ENCODE data around the gene C10orf143. TPM values are rescaled to one million over a fixed set of nuclear protein-coding genes. Genes with fewer than 3 reads are reported as not detected.

Gene C10orf143
- total and polyA plus RNA-seq, 8 donors: 0.29 to 11.6 (median 3.4) TPM; not detected in 2

DNA sequence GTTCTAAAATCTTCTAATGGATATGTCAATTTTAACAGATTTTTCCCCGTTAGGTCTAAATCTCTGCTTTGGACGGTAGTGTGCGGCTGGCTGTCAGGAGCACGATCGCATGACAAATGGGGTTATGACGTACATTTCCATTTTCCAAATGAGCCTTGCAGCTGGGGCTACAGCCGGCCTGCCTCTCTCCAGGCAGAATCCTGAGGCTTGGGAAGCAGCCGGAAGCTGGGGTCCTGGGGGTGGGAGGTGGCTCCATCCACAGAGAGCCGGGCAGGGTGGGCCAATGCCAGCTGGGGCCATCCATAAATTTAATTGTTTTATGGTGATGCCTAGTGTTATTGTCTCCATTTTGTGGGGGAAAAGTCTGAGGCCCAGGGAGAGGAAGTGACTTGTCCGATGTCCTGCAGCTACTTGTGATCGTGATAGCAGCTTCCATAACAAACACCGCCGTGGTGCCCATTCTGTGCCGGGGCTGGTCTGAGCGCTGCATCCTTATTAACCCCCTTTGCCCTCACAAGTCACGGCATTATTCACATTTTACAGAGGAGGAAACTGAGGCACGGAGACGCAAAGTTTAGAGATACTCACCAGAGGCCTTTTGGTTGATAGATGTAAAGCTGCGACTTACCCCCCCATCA is 93.5 kb downstream of the C10orf143 start:
- Histone ChIP-seq H3K4me3 (no peak overlapping the region), H3K27me3 (peaks cover 0 to 22% (median 6%) of the 10 kb centered on the region in 3 donors), H3K4me1 (peaks cover 0 to 8% (median 0%) of the 10 kb centered on the region in 4 donors), H3K36me3 (no peaks in the 10 kb centered on the region), H3K27ac (no peak overlapping the region), H3K9me3 (no peaks in the 10 kb centered on the region)
- DNase-seq: no peak
- no peak for TF ChIP-seq POLR2AphosphoS5 (IDR thresholded peaks at IDR 0.05)
- WGBS, 5 donors: 72 to 85% (median 81%) methylated on average over 18 to 19 of the region's 19 CpGs
- intact Hi-C loops (cut with DNase I; ENCODE audit: low total_unique reads): no loop called here

DNA sequence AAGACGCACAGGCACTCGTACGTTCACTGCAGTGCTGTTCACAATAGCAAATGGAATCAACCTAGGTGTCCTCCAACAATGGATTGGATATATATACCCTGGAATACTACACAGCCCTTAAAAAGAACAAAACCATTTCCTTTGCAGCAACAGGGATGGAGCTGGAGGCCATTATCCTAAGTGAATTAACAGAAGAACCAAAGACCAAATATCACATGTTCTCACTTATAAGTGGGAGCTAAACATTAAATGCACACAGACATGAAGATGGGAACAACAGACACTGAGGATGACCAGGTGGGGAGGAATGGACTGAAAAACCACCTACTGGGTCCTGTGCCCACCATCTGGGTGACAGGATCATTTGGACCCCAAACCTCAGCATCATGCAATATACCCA is 94.5 kb downstream of the C10orf143 start:
- WGBS, 5 donors: 88 to 95% (median 94%) methylated on average over 3 of the region's 3 CpGs
- TF ChIP-seq EP300 (IDR thresholded peaks at IDR 0.05) (no peak), POLR2AphosphoS5 (IDR thresholded peaks at IDR 0.05) (no peak), POLR2A (IDR thresholded peaks at IDR 0.05) (no peak)
- TF ChIP-seq, protein P1, sequence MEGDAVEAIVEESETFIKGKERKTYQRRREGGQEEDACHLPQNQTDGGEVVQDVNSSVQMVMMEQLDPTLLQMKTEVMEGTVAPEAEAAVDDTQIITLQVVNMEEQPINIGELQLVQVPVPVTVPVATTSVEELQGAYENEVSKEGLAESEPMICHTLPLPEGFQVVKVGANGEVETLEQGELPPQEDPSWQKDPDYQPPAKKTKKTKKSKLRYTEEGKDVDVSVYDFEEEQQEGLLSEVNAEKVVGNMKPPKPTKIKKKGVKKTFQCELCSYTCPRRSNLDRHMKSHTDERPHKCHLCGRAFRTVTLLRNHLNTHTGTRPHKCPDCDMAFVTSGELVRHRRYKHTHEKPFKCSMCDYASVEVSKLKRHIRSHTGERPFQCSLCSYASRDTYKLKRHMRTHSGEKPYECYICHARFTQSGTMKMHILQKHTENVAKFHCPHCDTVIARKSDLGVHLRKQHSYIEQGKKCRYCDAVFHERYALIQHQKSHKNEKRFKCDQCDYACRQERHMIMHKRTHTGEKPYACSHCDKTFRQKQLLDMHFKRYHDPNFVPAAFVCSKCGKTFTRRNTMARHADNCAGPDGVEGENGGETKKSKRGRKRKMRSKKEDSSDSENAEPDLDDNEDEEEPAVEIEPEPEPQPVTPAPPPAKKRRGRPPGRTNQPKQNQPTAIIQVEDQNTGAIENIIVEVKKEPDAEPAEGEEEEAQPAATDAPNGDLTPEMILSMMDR (IDR thresholded peaks at IDR 0.05): no peak
- Histone ChIP-seq H3K27ac (no peak overlapping the region), H3K4me1 (peaks cover 0 to 8% (median 0%) of the 10 kb centered on the region in 4 donors), H3K4me3 (no peak overlapping the region), H3K27me3 (peaks cover 0 to 33% (median 6%) of the 10 kb centered on the region in 3 donors), H3K36me3 (no peaks in the 10 kb centered on the region), H3K9me3 (no peaks in the 10 kb centered on the region)
- intact Hi-C loops (cut with DNase I; ENCODE audit: low total_unique reads): no loop called here
- no peak for DNase-seq

DNA sequence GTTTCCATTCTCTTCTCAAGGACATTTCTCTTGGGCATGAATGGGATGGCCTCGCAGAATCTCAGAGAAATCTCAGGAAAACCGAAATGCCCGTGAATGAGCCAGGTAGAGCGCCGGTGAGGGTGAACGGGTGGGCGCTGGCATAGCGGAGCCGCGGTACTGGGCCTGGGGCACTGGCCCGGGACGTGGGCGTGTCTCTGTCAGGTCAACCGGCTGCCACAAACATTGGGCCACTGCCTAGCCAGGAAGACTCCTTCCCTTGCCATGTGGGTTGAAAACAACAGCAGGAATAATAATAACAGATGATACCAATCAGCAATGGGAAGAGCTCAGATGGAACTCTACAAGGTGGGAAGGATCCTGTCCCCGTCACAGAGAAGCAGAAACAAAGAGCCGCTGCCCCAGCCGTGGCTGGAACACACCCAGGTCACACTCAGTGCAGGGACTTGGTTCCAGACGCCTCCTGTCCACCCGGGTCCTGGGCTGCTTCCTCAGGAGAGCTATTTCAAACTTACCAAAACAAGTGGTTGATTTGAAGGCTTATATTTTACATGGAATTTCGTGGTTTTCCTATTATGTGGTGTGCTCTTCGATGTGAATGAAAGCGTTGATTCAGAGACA is 95.4 kb downstream of the C10orf143 start:
- Histone ChIP-seq H3K36me3 (no peaks in the 10 kb centered on the region), H3K9me3 (no peaks in the 10 kb centered on the region), H3K27me3 (peaks cover 0 to 41% (median 6%) of the 10 kb centered on the region in 3 donors), H3K27ac (no peak overlapping the region), H3K4me1 (peaks cover 0 to 8% (median 0%) of the 10 kb centered on the region in 4 donors), H3K4me3 (no peak overlapping the region)
- no peak for DNase-seq
- intact Hi-C loops (cut with DNase I; ENCODE audit: low total_unique reads): no loop called here
- WGBS, 5 donors: 82 to 90% (median 86%) methylated on average over 21 to 22 of the region's 22 CpGs
- TF ChIP-seq, protein P1 (IDR thresholded peaks at IDR 0.05): no peak
- TF ChIP-seq EP300 (IDR thresholded peaks at IDR 0.05) (no peak), POLR2AphosphoS5 (IDR thresholded peaks at IDR 0.05) (no peak), POLR2A (IDR thresholded peaks at IDR 0.05) (no peak)

DNA sequence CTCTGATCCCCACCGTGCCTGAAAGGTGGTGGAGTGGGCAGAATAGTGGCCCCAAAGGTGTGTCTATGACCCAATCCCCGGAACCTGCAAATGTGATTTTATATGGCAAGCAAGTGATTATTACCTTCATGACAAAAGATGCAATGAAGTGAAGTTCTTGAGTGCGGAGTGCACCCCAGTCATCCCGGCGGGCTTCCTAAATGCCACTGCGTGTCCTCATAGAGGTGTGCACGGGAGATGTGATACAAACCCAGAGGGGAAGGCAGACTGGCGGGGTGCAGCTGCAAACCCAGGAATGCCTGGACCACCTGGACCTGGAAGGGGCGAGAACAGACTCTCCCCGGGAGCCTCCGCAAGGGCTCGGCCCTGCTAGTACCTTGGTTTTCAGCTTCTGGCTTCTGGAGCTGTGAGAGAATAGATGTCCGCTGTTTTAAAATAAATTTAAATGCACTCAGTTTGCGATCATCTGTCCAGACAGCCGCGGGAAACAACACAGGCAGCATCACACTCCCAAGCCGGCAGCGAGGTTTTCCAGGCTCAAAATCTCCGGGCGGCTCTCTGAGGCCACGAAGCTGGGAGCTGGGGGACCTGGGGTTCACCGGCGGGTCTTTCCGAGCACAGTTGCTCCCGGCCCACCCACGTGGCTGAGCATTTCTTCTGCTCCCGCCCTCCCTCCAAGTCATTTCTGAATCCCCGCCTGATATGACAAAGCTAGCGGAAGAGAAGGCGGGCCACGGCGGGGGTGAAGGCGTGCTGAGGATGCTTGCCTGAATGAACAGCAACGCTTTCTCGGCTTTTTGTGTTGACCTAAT is 96.2 kb downstream of the C10orf143 start:
- Histone ChIP-seq H3K9me3 (no peaks in the 10 kb centered on the region), H3K27me3 (peaks cover 0 to 45% (median 6%) of the 10 kb centered on the region in 3 donors), H3K4me3 (no peak overlapping the region), H3K36me3 (no peaks in the 10 kb centered on the region), H3K4me1 (peaks cover 0 to 8% (median 0%) of the 10 kb centered on the region in 4 donors), H3K27ac (no peak overlapping the region)
- DNase-seq: peak in 1 of 2 donors; percentile 66
- intact Hi-C loops (cut with DNase I; ENCODE audit: low total_unique reads): no loop called here
- whole genome bisulfite sequencing, 5 donors: 68 to 89% (median 78%) methylated on average over 23 to 35 of the region's 35 CpGs
- TF ChIP-seq, protein P1 (IDR thresholded peaks at IDR 0.05): no peak
- TF ChIP-seq EP300 (IDR thresholded peaks at IDR 0.05) (no peak), POLR2AphosphoS5 (IDR thresholded peaks at IDR 0.05) (no peak), POLR2A (IDR thresholded peaks at IDR 0.05) (no peak)

Other genes with a start within 250 kb of the C10orf143 start
- gene EBF3, start 146.6 kb downstream of the C10orf143 start, total RNA-seq: 1 to 10 TPM in 1 of 5 donors, under 1 TPM in 1, not detected in 3; 0.58 to 7.3 TPM
- under 1 TPM; 0.19 to 0.63 (median 0.31) TPM for gene EBF3, start 146.6 kb downstream of the C10orf143 start, polyA plus RNA-seq
- 10 to 100 TPM in 4 of 5 donors, 1 to 10 TPM in 1; 1.2 to 80.5 (median 34.2) TPM for gene GLRX3, start 25.6 kb upstream of the C10orf143 start, total RNA-seq
- gene GLRX3, start 25.6 kb upstream of the C10orf143 start, polyA plus RNA-seq: 10 to 100 TPM; 59.9 to 80.2 (median 72.0) TPM

All from stomach (tissue), 9 donors.